Measurements from ENCODE around the gene NSUN7.

The NSUN7 gene

GRCh38 chr4:40745285-40745984 is 4.3 kb upstream of the NSUN7 start:
- DNase-seq (no peak), ATAC-seq (ENCODE audit: insufficient read depth, low read depth) (no peak)
- Histone ChIP-seq H3K27me3 (ENCODE audit: insufficient read depth, low read length, poor library complexity) (no peaks in the 10 kb centered on the region), H3K79me2 (ENCODE audit: insufficient read depth, low read length) (no peaks in the 10 kb centered on the region), H3K4me1 (ENCODE audit: insufficient read depth, low read length) (no peaks in the 10 kb centered on the region), H2AFZ (ENCODE audit: low read depth, low read length) (no peak overlapping the region), H3K36me3 (ENCODE audit: insufficient read depth, low read length) (no peaks in the 10 kb centered on the region), H3K9ac (ENCODE audit: low read depth, low read length) (no peak overlapping the region), H4K20me1 (ENCODE audit: insufficient read depth, low read length) (no peaks in the 10 kb centered on the region), H3K27ac (ENCODE audit: low read length) (no peak overlapping the region), H3K4me3 (ENCODE audit: low read depth in 1 of 2, low read length in 2 of 2) (no peak overlapping the region), H3K9me3 (ENCODE audit: insufficient read depth, low read length, severe bottlenecking) (no peaks in the 10 kb centered on the region), H3K4me2 (ENCODE audit: insufficient read depth, low read length) (no peak overlapping the region)
- TF ChIP-seq CTCF (IDR thresholded peaks at IDR 0.05; ENCODE audit: borderline replicate concordance, extremely low read depth, low read length, poor library complexity, severe bottlenecking) (no peak), EZH2 (IDR thresholded peaks at IDR 0.05; ENCODE audit: borderline replicate concordance, low read depth, low read length, severe bottlenecking) (no peak)

GRCh38 chr4:40747207-40747835 is 2.4 kb upstream of the NSUN7 start:
- Histone ChIP-seq H3K27ac (ENCODE audit: low read length) (no peak overlapping the region), H3K4me3 (ENCODE audit: low read depth in 1 of 2, low read length in 2 of 2) (no peak overlapping the region), H2AFZ (ENCODE audit: low read depth, low read length) (no peak overlapping the region), H4K20me1 (ENCODE audit: insufficient read depth, low read length) (no peaks in the 10 kb centered on the region), H3K9me3 (ENCODE audit: insufficient read depth, low read length, severe bottlenecking) (no peaks in the 10 kb centered on the region), H3K9ac (ENCODE audit: low read depth, low read length) (no peak overlapping the region), H3K79me2 (ENCODE audit: insufficient read depth, low read length) (no peaks in the 10 kb centered on the region), H3K4me1 (ENCODE audit: insufficient read depth, low read length) (no peaks in the 10 kb centered on the region), H3K27me3 (ENCODE audit: insufficient read depth, low read length, poor library complexity) (no peaks in the 10 kb centered on the region), H3K36me3 (ENCODE audit: insufficient read depth, low read length) (no peaks in the 10 kb centered on the region), H3K4me2 (ENCODE audit: insufficient read depth, low read length) (no peak overlapping the region)
- ATAC-seq (ENCODE audit: insufficient read depth, low read depth) = no peak
- no peak for DNase-seq
- TF ChIP-seq EZH2 (IDR thresholded peaks at IDR 0.05; ENCODE audit: borderline replicate concordance, low read depth, low read length, severe bottlenecking) (no peak), CTCF (IDR thresholded peaks at IDR 0.05; ENCODE audit: borderline replicate concordance, extremely low read depth, low read length, poor library complexity, severe bottlenecking) (no peak)

DNA sequence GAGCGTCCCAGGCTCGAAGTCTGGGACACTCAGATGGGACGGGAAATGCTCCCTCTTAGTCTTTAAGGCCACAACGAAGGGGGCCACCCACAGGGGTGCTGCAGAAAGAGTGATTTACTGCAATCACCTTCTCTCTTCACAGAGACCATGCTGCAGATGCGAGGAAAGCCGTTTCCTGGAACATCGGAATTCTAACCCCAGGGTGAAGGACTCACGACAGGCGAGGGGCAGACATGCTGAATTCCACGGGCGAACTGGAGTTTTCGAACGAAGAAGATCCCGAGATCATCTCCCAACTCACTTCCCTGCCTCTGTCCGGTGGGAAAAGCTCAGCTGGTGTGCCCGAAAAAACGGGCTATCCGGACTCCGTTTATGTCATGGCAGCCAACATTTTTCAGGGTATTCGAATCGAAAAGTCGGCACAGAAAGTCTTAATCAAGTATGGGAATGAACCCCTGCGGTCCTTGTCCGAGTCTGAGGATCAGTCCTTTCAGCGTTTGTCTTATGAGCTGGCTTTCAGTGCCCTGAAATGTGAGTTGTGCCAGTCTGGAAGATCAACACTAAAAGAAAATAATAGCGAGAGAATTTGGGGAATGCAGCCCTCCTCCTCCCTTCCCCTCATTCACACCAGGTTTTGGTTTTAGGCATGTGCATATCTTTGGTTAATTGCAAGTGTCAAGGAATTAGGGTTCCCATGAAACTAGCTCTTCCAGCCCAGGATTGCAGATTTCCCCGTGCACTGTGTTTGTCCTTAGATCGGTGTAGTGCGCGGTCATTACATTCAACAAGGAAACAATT is 905 bp downstream of the NSUN7 start:
- H3K4me1 ChIP-seq (ENCODE audit: insufficient read depth, low read length) = no peaks in the 10 kb centered on the region
- no peaks in the 10 kb centered on the region for H3K9me3 ChIP-seq (ENCODE audit: insufficient read depth, low read length, severe bottlenecking)
- no peak overlapping the region for H3K4me3 ChIP-seq (ENCODE audit: low read depth in 1 of 2, low read length in 2 of 2)
- TF ChIP-seq CTCF (IDR thresholded peaks at IDR 0.05; ENCODE audit: borderline replicate concordance, extremely low read depth, low read length, poor library complexity, severe bottlenecking) (no peak), EZH2 (IDR thresholded peaks at IDR 0.05; ENCODE audit: borderline replicate concordance, low read depth, low read length, severe bottlenecking) (no peak)
- H4K20me1 ChIP-seq (ENCODE audit: insufficient read depth, low read length) = no peaks in the 10 kb centered on the region
- H3K36me3 ChIP-seq (ENCODE audit: insufficient read depth, low read length) = no peaks in the 10 kb centered on the region
- no peak overlapping the region for H3K4me2 ChIP-seq (ENCODE audit: insufficient read depth, low read length)
- no peak overlapping the region for H2AFZ ChIP-seq (ENCODE audit: low read depth, low read length)
- H3K27ac ChIP-seq (ENCODE audit: low read length) = no peak overlapping the region
- no peaks in the 10 kb centered on the region for H3K79me2 ChIP-seq (ENCODE audit: insufficient read depth, low read length)
- H3K27me3 ChIP-seq (ENCODE audit: insufficient read depth, low read length, poor library complexity) = no peaks in the 10 kb centered on the region
- DNase-seq = no peak
- H3K9ac ChIP-seq (ENCODE audit: low read depth, low read length) = no peak overlapping the region
- ATAC-seq (ENCODE audit: insufficient read depth, low read depth) = no peak
